Right lobe of liver (tissue), 6 donors: ENCODE results near the gene MTHFD2. TPM values are rescaled to one million over a fixed set of nuclear protein-coding genes. Genes with fewer than 3 reads are reported as not detected.
A peak's percentile ranks its signal among the peaks of the same experiment; 100 is the strongest.

Source experiments
- ATAC-seq, 4 donors: fragments of 200-7000 bp; cut with Tn5 transposase; one replicate each; pipeline ENCODE4 v1.9.1; 2020; ENCODE audit warnings: mild to moderate bottlenecking in 4 of 4, moderate library complexity in 4 of 4
- DNase-seq, 3 donors: peaks; one replicate each; pipeline ENCODE4 v3.0.0-alpha.2; 2020
- H3K27ac ChIP-seq, 3 donors: fragments of 200-600 bp; one replicate each; pipeline ENCODE4 v1.8.0; 2022
- H3K27me3 ChIP-seq, 2 donors: fragments of 200-600 bp; one replicate each; pipeline ENCODE4 v1.8.0; 2022
- H3K36me3 ChIP-seq, 4 donors: fragments of 200-600 bp; sonication (generic) in 1 of 4; one replicate each; pipeline versions ENCODE4 v1.5.1 to v1.8.0; 2017 to 2022; ENCODE audit warnings: control low read depth in 1 of 4
- H3K4me1 ChIP-seq, 4 donors: fragments of 200-600 bp; sonication (generic) in 1 of 4; one replicate each; pipeline versions ENCODE4 v1.5.1 to v1.8.0; 2017 to 2022; ENCODE audit warnings: control low read depth in 1 of 4
- H3K4me3 ChIP-seq, 3 donors: fragments of 200-600 bp; one replicate each; pipeline ENCODE4 v1.8.0; 2022
- H3K9me3 ChIP-seq, 4 donors: fragments of 200-600 bp; sonication (generic) in 1 of 4; one replicate each; pipeline versions ENCODE4 v1.5.1 to v1.8.0; 2017 to 2022; ENCODE audit warnings: control low read depth in 1 of 4
- CTCF ChIP-seq, 4 donors: fragments of 200-600 bp in 3 of 4; fragments of 450-650 bp in 1 of 4; IDR thresholded peaks; one replicate each; pipeline versions ENCODE4 v1.5.1 to v1.8.0; 2016 to 2022; ENCODE audit warnings: antibody characterized with exemption in 4 of 4, mild to moderate bottlenecking in 2 of 4
- POLR2A ChIP-seq: fragments of 450-650 bp; IDR thresholded peaks from one replicate; pipeline ENCODE4 v1.6.1; 2017; ENCODE audit warnings: antibody characterized with exemption, mild to moderate bottlenecking
- WGBS: methylation state at CpG from one replicate; pipeline ENCODE4 v1.1.6; 2018; ENCODE audit warnings: low coverage, low lambda C conversion rate; ENCODE audit not compliant: insufficient coverage; ENCODE audit errors: missing lambda C conversion rate; 5-methylcytosine and 5-hydroxymethylcytosine counted together
- intact Hi-C, 2 donors: fragments of 100-400 bp; cut with DNase I; formaldehyde crosslinking; loops; one replicate each; pipeline versions ENCODE4 v1.11.2 to v1.14.1; 2022
- total RNA-seq, 6 experiments: library from RNA; depleted of rRNA in 2 of 6; stranded (reverse); fragments of >200 nt in 2 of 6; fragmentation: NEBNext Ultra II Directional in 3 of 6; extraction: Animal tissue kit (Norgen Biotek cat#: 25700) in 3 of 6; gene quantifications; one replicate each; pipeline versions ENCODE4 v1.1.0 to v1.2.4, GENCODE V29; 2016 to 2023
- donor health status: DM: no; HTN: yes; CAD: no.
- donor health status: DM: no; HTN: no; CAD: no.
- donor health status: DM: no; HTN: no; CAD: no.
- donor health status: DM: no; HTN: yes; CAD: no.
- donor health status: DM: no; HTN: yes; CAD: no.

Gene MTHFD2
- total RNA-seq, 6 experiments from 2014 or later, result 0.31 to 7.4 (median 2.0) TPM

- no peak for DNase-seq
- H3K9me3 ChIP-seq, result no peaks in the 10 kb centered on the region
- peak overlapping the region; percentile 83 to 85 (median 84) for H3K4me3 ChIP-seq
- no peaks in the 10 kb centered on the region for H3K36me3 ChIP-seq
- intact Hi-C loops, result no loop called here
- no peak for ATAC-seq
- no peak for TF ChIP-seq CTCF (IDR thresholded peaks at IDR 0.05)
- no peak for TF ChIP-seq POLR2A
- peaks cover 0 to 14% (median 0%) of the 10 kb centered on the region in 4 donors for H3K4me1 ChIP-seq
- H3K27ac ChIP-seq, result peak overlapping the region; percentile 67 to 91 (median 80)
- no peaks in the 10 kb centered on the region for H3K27me3 ChIP-seq
These were observed 20.7 kb upstream of the MTHFD2 start for GRCh38 chr2:74177696-74178095.

GRCh38 chr2:74178211-74179062 is 20.0 kb upstream of the MTHFD2 start, which contains the start of gene MOB1A:
TSS of gene MOB1A (minus strand) at chr2:74178879. CDS start at chr2:74178674, 205 bp downstream.
- Histone ChIP-seq H3K36me3 (no peaks in the 10 kb centered on the region), H3K4me1 (peaks cover 0 to 14% (median 0%) of the 10 kb centered on the region in 4 donors), H3K27me3 (no peaks in the 10 kb centered on the region), H3K4me3 (peak within 1 kb of the TSS; percentile 83 to 85 (median 84)), H3K27ac (peak within 1 kb of the TSS; percentile 67 to 91 (median 80)), H3K9me3 (no peaks in the 10 kb centered on the region)
- peak; percentile 99 for DNase-seq
- intact Hi-C loops, result no loop called here
- under 1% methylated on average over 45 of the region's 84 CpGs for WGBS
- TF ChIP-seq POLR2A (peak; percentile 89), CTCF (IDR thresholded peaks at IDR 0.05) (peak in 2 of 4 donors; percentile 16 to 28)
- ATAC-seq, result peak; percentile 99 to 100 (median 99)

- Histone ChIP-seq H3K36me3 (no peaks in the 10 kb centered on the region), H3K9me3 (no peaks in the 10 kb centered on the region), H3K4me1 (peaks cover 0 to 14% (median 0%) of the 10 kb centered on the region in 4 donors), H3K4me3 (peak overlapping the region; percentile 83 to 85 (median 84)), H3K27ac (peak overlapping the region in 1 of 3 donors; percentile 91), H3K27me3 (no peaks in the 10 kb centered on the region)
- WGBS, result 38% methylated on average over 17 of the region's 25 CpGs
- intact Hi-C loops, result no loop called here
- ATAC-seq, result peak in 2 of 4 donors; percentile 1 to 27
- no peak for TF ChIP-seq POLR2A
- peak in 2 of 4 donors; percentile 19 to 23 for TF ChIP-seq CTCF (IDR thresholded peaks at IDR 0.05)
- DNase-seq, result no peak
These were observed 19.2 kb upstream of the MTHFD2 start for GRCh38 chr2:74179063-74179865.

GRCh38 chr2:74181739-74182138 is 16.7 kb upstream of the MTHFD2 start:
- TF ChIP-seq POLR2A (no peak), CTCF (IDR thresholded peaks at IDR 0.05) (no peak)
- peak in 1 of 4 donors; percentile 13 for ATAC-seq
- Histone ChIP-seq H3K9me3 (no peaks in the 10 kb centered on the region), H3K27me3 (no peaks in the 10 kb centered on the region), H3K4me3 (no peak overlapping the region), H3K27ac (no peak overlapping the region), H3K36me3 (no peaks in the 10 kb centered on the region), H3K4me1 (peaks cover 0 to 13% (median 0%) of the 10 kb centered on the region in 4 donors)
- peak in 1 of 3 donors; percentile 54 for DNase-seq
- intact Hi-C loops, result no loop called here
- 47% methylated on average over 7 of the region's 7 CpGs for WGBS
